HCT116 (cell line): ENCODE data around the gene RNPEPL1. TPM values are rescaled to one million over a fixed set of nuclear protein-coding genes. Genes with fewer than 3 reads are reported as not detected.

Experiments
- ATAC-seq: fragments of 200-7000 bp; cut with Tn5 transposase; 2 replicates; pipeline ENCODE4 v1.9.1; 2020; ENCODE audit warnings: mild to moderate bottlenecking, moderate library complexity
- BruUV-seq: library from RNA; stranded (reverse); fragments of 400-500 nt; replicated peaks from 2 replicates; lab custom pipeline; 2021; lab: Mats Ljungman, UMichigan
- CTCF ChIA-PET: fragments of 300-600 bp; sonication (Branson Sonifier 250); formaldehyde crosslinking; loops from one replicate; lab custom pipeline; 2021; ENCODE audit warnings: antibody characterized with exemption; lab: Charles Lee
- POLR2A ChIA-PET: fragments of 300-600, 350-600 bp; sonication (Branson Sonifier 250); formaldehyde crosslinking; loops from one replicate; lab custom pipeline; 2021; ENCODE audit warnings: antibody characterized with exemption; lab: Charles Lee
- RAD21 ChIA-PET, 2 experiments: fragments of 300-600 bp; sonication (Branson Sonifier 250); formaldehyde crosslinking; loops; one replicate each; lab custom pipeline; 2023; ENCODE audit warnings: low total read pairs in 2 of 2; ENCODE audit not compliant: uncharacterized antibody in 2 of 2, unreplicated experiment in 2 of 2, low non-redundant PET in 1 of 2; lab: Charles Lee
- DNase-seq: peaks from one replicate; pipeline ENCODE4 v3.0.0-alpha.2; 2010; ENCODE audit warnings: low read depth, low spot score
- H2AFZ ChIP-seq: fragments of 200-600 bp; shearing (Covaris generic), sonication (generic); 2 replicates; pipeline ENCODE4 v1.6.1; 2017; ENCODE audit warnings: low read depth, mixed run types, mixed read lengths, antibody characterized with exemption, low read length; ENCODE audit not compliant: poor library complexity, severe bottlenecking
- H3K27ac ChIP-seq: 2 replicates; pipeline ENCODE4 v1.5.1; 2012; ENCODE audit warnings: low read depth, low read length
- H3K27me3 ChIP-seq: fragments of 200-600 bp; sonication (generic); 2 replicates; pipeline ENCODE4 v1.6.1; 2016; ENCODE audit warnings: mixed run types, low read length, mixed read lengths; ENCODE audit not compliant: insufficient read depth
- H3K36me3 ChIP-seq, 2 experiments: fragments of 200-500 bp in 1 of 2; fragments of 200-600 bp in 1 of 2; sonication (Bioruptor generic) in 1 of 2; sonication (generic) in 1 of 2; 2 replicates each; pipeline versions ENCODE4 v1.5.1 to v1.6.1; 2014 to 2016; ENCODE audit warnings: low read length in 2 of 2, inconsistent platforms in 1 of 2, mixed read lengths in 1 of 2, mixed run types in 1 of 2; ENCODE audit not compliant: insufficient read depth in 2 of 2, control insufficient read depth in 1 of 2
- H3K4me1 ChIP-seq, 2 experiments: fragments of 200-600 bp in 1 of 2; sonication (generic) in 1 of 2; 2 replicates each; pipeline versions ENCODE4 v1.5.1 to v1.6.1; 2012 to 2017; ENCODE audit warnings: low read length in 2 of 2, inconsistent platforms in 1 of 2, mild to moderate bottlenecking in 1 of 2, mixed read lengths in 1 of 2, mixed run types in 1 of 2, moderate library complexity in 1 of 2; ENCODE audit not compliant: insufficient read depth in 2 of 2, control insufficient read depth in 1 of 2
- H3K4me2 ChIP-seq: fragments of 200-600 bp; sonication (generic); 2 replicates; pipeline ENCODE4 v1.6.1; 2017; ENCODE audit warnings: mixed run types, low read length, mixed read lengths
- H3K4me3 ChIP-seq, 2 experiments: fragments of 200-600 bp in 1 of 2; sonication (generic) in 1 of 2; replicated peaks in 1 of 2; 2 replicates each; pipeline ENCODE4 v1.5.1; 2011 to 2016; ENCODE audit warnings: low read length in 2 of 2, control low read depth in 1 of 2, low read depth in 1 of 2, mild to moderate bottlenecking in 1 of 2, mixed read lengths in 1 of 2, mixed run types in 1 of 2
- H3K79me2 ChIP-seq: fragments of 200-600 bp; sonication (generic); 2 replicates; pipeline ENCODE4 v1.6.1; 2017; ENCODE audit warnings: mild to moderate bottlenecking, mixed run types, low read length, moderate library complexity, mixed read lengths; ENCODE audit not compliant: insufficient read depth
- H3K9ac ChIP-seq: fragments of 200-600 bp; sonication (generic); 2 replicates; pipeline ENCODE4 v1.6.1; 2016; ENCODE audit warnings: low read length, mixed read lengths
- H3K9me2 ChIP-seq: fragments of 200-600 bp; sonication (generic), shearing (Covaris generic); 2 replicates; pipeline ENCODE4 v1.6.1; 2017; ENCODE audit warnings: mixed run types, mild to moderate bottlenecking, moderate library complexity; ENCODE audit not compliant: insufficient read depth
- H3K9me3 ChIP-seq, 2 experiments: fragments of 200-500 bp in 1 of 2; fragments of 200-600 bp in 1 of 2; sonication (Bioruptor generic) in 1 of 2; sonication (generic) in 1 of 2; 2 replicates each; pipeline ENCODE4 v1.6.1; 2014 to 2017; ENCODE audit warnings: low read length in 2 of 2, mixed read lengths in 2 of 2, inconsistent platforms in 1 of 2, low read depth in 1 of 2, mild to moderate bottlenecking in 1 of 2, mixed run types in 1 of 2, moderate library complexity in 1 of 2; ENCODE audit not compliant: control insufficient read depth in 1 of 2, insufficient read depth in 1 of 2
- H4K20me1 ChIP-seq: fragments of 200-600 bp; sonication (generic), shearing (Covaris generic); 2 replicates; pipeline ENCODE4 v1.6.1; 2017; ENCODE audit warnings: mixed run types, mild to moderate bottlenecking, moderate library complexity; ENCODE audit not compliant: insufficient read depth
- ATF3 ChIP-seq: IDR thresholded peaks from 2 replicates; pipeline ENCODE4 v1.6.1; 2012
- CBX3 ChIP-seq: IDR thresholded peaks from 2 replicates; pipeline ENCODE4 v1.6.1; 2012; ENCODE audit warnings: low read depth
- EGR1 ChIP-seq: IDR thresholded peaks from 2 replicates; pipeline ENCODE4 v1.6.1; 2012; ENCODE audit warnings: low read depth
- EZH2 ChIP-seq: fragments of 200-600 bp; sonication (generic); IDR thresholded peaks from 2 replicates; pipeline ENCODE4 v1.6.1; 2017; ENCODE audit warnings: antibody characterized with exemption, mixed run types
- EZH2phosphoT487 ChIP-seq: fragments of 200-600 bp; IDR thresholded peaks from 2 replicates; pipeline ENCODE4 v1.6.1; 2018; ENCODE audit warnings: antibody characterized with exemption, borderline replicate concordance
- MAX ChIP-seq: IDR thresholded peaks from 2 replicates; pipeline ENCODE4 v1.6.1; 2012
- POLR2A ChIP-seq: IDR thresholded peaks from 2 replicates; pipeline ENCODE4 v1.7.0; 2011; ENCODE audit warnings: borderline replicate concordance; ENCODE audit not compliant: insufficient read depth, insufficient read length; ENCODE audit errors: extremely low read depth
- POLR2AphosphoS5 ChIP-seq: IDR thresholded peaks from 2 replicates; pipeline ENCODE4 v1.6.1; 2011; ENCODE audit warnings: mild to moderate bottlenecking, low read depth, low read length, moderate library complexity
- SP1 ChIP-seq: IDR thresholded peaks from 2 replicates; pipeline ENCODE4 v1.6.1; 2012; ENCODE audit warnings: low read depth
- SRF ChIP-seq: IDR thresholded peaks from 2 replicates; pipeline ENCODE4 v1.6.1; 2012; ENCODE audit warnings: low read depth
- YY1 ChIP-seq: IDR thresholded peaks from 2 replicates; pipeline ENCODE4 v1.6.1; 2011; ENCODE audit warnings: low read length, low read depth, moderate library complexity, mild to moderate bottlenecking; ENCODE audit not compliant: insufficient replicate concordance; ENCODE audit errors: extremely low read depth
- intact Hi-C: fragments of 100-400 bp; cut with micrococcal nuclease; formaldehyde crosslinking; loops from 2 replicates; pipeline ENCODE4 v1.10.0; 2022
- total RNA-seq: library from RNA; stranded (reverse); gene quantifications from one replicate; pipeline ENCODE4 v1.2.1, GENCODE V29; 2021; ENCODE audit not compliant: unreplicated experiment
- TF ChIP-seq, protein P1 (sequence below), 3 experiments: fragments of 200-600 bp in 1 of 3; sonication (generic) in 1 of 3; IDR thresholded peaks in 2 of 3; conservative IDR thresholded peaks in 1 of 3; 2 replicates each; pipeline ENCODE4 v1.5.1; 2012 to 2017; ENCODE audit warnings: low read depth in 2 of 3, low read length in 2 of 3, antibody characterized with exemption in 1 of 3, borderline replicate concordance in 1 of 3, control low read depth in 1 of 3, mild to moderate bottlenecking in 1 of 3, mixed read lengths in 1 of 3, mixed run types in 1 of 3, moderate library complexity in 1 of 3; ENCODE audit not compliant: insufficient read depth in 1 of 3

RNPEPL1 gene
- total RNA-seq, 1 experiment from 2014 or later, result 49.7 TPM

DNA sequence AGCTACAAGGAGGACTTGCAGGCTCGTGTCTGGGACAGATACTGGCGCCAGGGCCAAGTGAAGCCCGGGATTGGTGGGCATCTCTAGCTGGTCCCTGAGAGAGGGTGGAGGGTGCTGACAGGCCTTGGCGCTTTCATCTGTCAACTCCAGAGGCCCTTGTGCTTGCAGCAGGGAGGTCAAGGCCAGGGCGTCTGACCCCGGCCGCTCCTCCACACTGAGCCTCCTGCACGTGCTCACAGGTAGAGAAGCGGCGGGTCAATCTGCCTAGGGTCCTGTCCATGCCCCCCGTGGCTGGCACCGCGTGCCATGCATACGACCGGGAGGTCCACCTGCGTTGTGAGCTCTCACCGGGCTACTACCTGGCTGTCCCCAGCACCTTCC is 27.8 kb downstream of the RNPEPL1 start:
- intact Hi-C loops, result no loop called here
- no peaks in the 10 kb centered on the region for H3K9me2 ChIP-seq
- no peaks in the 10 kb centered on the region for H3K4me1 ChIP-seq
- no peak overlapping the region for H3K4me2 ChIP-seq
- H3K9ac ChIP-seq, result no peak overlapping the region
- H3K36me3 ChIP-seq, result no peaks in the 10 kb centered on the region; a peak in 2 of 4 replicates
- no peaks in the 10 kb centered on the region for H3K79me2 ChIP-seq
- H3K27me3 ChIP-seq, result no peaks in the 10 kb centered on the region
- H4K20me1 ChIP-seq, result no peaks in the 10 kb centered on the region
- no peak for DNase-seq
- POLR2A ChIA-PET, result no interaction called here
- CTCF ChIA-PET, result no interaction called here
- no peak for ATAC-seq
- H3K27ac ChIP-seq, result no peak overlapping the region
- no peak overlapping the region for H3K4me3 ChIP-seq
- BruUV-seq, result no TSS peak
- TF ChIP-seq EGR1 (no peak), SP1 (no peak), EZH2phosphoT487 (no peak), CBX3 (no peak), ATF3 (no peak), POLR2AphosphoS5 (no peak), YY1 (no peak), POLR2A (no peak), SRF (no peak), MAX (no peak), EZH2 (no peak)
- TF ChIP-seq, protein P1, sequence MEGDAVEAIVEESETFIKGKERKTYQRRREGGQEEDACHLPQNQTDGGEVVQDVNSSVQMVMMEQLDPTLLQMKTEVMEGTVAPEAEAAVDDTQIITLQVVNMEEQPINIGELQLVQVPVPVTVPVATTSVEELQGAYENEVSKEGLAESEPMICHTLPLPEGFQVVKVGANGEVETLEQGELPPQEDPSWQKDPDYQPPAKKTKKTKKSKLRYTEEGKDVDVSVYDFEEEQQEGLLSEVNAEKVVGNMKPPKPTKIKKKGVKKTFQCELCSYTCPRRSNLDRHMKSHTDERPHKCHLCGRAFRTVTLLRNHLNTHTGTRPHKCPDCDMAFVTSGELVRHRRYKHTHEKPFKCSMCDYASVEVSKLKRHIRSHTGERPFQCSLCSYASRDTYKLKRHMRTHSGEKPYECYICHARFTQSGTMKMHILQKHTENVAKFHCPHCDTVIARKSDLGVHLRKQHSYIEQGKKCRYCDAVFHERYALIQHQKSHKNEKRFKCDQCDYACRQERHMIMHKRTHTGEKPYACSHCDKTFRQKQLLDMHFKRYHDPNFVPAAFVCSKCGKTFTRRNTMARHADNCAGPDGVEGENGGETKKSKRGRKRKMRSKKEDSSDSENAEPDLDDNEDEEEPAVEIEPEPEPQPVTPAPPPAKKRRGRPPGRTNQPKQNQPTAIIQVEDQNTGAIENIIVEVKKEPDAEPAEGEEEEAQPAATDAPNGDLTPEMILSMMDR (IDR thresholded peaks at IDR 0.05 in 2 of 3, conservative IDR thresholded peaks at IDR 0.05 in 1 of 3; ENCODE audit: borderline replicate concordance in 1 of 3, insufficient read depth in 1 of 3, low read depth in 2 of 3, low read length in 2 of 3), result no peak
- H2AFZ ChIP-seq, result no peak overlapping the region
- H3K9me3 ChIP-seq, result no peaks in the 10 kb centered on the region
- RAD21 ChIA-PET, result no interaction called here
